ENCODE measurements around the gene TPRG1. TPM values are rescaled to one million over a fixed set of nuclear protein-coding genes. Genes with fewer than 3 reads are reported as not detected.

The TPRG1 gene
- total and polyA plus RNA-seq, 4 donors, result 0.52 to 5.1 (median 1.0) TPM

DNA sequence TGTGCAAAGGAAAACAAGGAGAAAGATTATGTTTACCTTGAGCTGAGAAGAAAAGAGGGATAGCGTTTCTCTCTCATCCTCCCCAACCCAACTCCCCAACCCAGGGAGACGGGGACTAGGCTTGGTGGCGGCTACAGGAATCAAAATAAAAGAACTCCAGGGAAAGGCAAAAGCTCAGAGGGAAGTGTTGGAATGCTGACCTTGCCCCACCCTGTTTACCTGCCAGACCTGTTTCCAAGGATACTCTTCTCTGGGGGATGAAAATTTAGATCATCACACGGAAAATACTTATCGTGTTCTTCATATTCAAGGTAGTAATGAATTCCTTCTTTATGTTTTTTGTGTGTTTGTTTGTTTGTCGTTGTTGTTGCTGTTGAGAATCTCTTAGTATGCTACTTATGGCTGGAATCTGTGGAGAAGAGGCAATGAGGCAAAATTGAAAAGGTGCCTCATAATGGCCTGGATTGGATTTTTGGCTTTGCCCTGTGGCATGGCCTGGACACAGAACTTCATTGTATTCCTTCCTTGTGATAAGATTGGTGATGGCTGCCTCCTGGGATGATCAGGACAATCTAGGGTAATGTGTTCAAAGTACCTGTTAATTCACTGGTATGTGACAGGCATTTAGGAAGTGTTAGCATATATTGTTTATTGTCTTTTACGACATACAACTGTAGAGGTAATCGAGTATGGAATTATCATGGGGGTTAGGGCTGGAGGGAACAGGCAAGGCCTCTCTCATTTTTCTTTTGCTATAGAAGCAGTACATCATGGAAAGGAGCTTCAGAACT, 11.1 kb upstream of the TPRG1 start:
- H3K4me1 ChIP-seq (ENCODE audit: control insufficient read depth, insufficient read depth, low read length), result no peaks in the 10 kb centered on the region
- 93% methylated on average over 4 of the region's 8 CpGs for WGBS (ENCODE audit: insufficient coverage)

DNA sequence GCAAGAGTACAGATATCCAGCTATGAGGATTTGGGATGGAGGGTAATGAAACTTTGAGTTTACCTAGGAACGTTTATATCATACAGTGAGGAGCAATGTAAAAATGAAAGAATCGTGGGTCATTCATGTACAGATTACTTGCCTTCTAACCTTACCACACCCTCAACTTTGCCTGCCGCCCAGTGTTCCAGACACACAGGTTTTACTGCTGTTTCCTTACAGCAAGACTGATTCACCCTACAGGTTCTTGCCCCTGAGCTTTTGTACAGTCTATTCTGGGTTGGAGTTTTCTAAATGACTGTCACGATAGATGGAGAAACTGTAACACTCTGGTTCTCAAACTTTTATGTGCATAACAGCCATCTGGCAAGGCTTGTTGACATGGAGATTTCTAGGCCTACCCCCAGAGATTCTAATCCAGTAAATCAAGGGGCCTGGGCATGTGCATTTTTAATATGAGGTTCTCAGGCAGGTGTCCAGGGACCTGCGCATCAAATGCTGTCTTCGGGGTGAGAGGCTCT, 6.6 kb upstream of the TPRG1 start:
- Histone ChIP-seq H3K4me1 (ENCODE audit: control insufficient read depth, insufficient read depth, low read length) (no peaks in the 10 kb centered on the region), H3K36me3 (ENCODE audit: control insufficient read depth, insufficient read depth, low read length) (no peaks in the 10 kb centered on the region), H3K9me3 (ENCODE audit: control insufficient read depth, insufficient read depth, low read length) (no peaks in the 10 kb centered on the region), H3K27ac (ENCODE audit: low read depth, low read length) (no peak overlapping the region), H3K27me3 (ENCODE audit: control insufficient read depth, insufficient read depth, low read length) (no peaks in the 10 kb centered on the region), H3K4me3 (ENCODE audit: low read depth, low read length) (no peak overlapping the region)
- no peak for DNase-seq (ENCODE audit: low read depth in 4 of 6, low spot score in 6 of 6)
- 96% methylated on average over 2 of the region's 6 CpGs for WGBS (ENCODE audit: insufficient coverage)

More for the DNA sequence above, 11.1 kb upstream of the TPRG1 start:
- no peaks in the 10 kb centered on the region for H3K9me3 ChIP-seq (ENCODE audit: control insufficient read depth, insufficient read depth, low read length)
- H3K4me3 ChIP-seq (ENCODE audit: low read depth, low read length), result no peak overlapping the region
- no peak for DNase-seq (ENCODE audit: low read depth in 4 of 6, low spot score in 6 of 6)
- H3K36me3 ChIP-seq (ENCODE audit: control insufficient read depth, insufficient read depth, low read length), result no peaks in the 10 kb centered on the region
- H3K27me3 ChIP-seq (ENCODE audit: control insufficient read depth, insufficient read depth, low read length), result no peaks in the 10 kb centered on the region
- no peak overlapping the region for H3K27ac ChIP-seq (ENCODE audit: low read depth, low read length)

DNA sequence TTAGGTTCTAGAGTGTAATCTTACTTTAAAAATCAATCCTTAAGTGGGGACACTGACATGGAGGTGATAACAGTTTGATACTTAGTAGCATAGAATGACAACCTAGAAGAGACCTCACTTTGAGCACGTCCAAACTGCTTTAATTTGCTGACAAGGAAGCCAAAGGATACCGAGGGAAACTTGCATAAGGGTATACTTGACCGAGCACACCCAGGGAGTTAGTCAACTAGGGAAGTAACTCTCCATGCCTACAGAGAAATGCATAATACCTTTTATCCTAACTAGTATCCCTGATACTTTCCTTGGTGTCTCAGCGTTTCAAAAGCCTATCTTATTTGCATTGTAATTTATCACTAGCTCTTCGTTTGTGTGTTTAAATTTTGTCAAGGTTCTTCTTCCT, 5.5 kb upstream of the TPRG1 start:
- Histone ChIP-seq H3K27ac (ENCODE audit: low read depth, low read length) (no peak overlapping the region), H3K27me3 (ENCODE audit: control insufficient read depth, insufficient read depth, low read length) (no peaks in the 10 kb centered on the region), H3K9me3 (ENCODE audit: control insufficient read depth, insufficient read depth, low read length) (no peaks in the 10 kb centered on the region), H3K4me3 (ENCODE audit: low read depth, low read length) (no peak overlapping the region), H3K36me3 (ENCODE audit: control insufficient read depth, insufficient read depth, low read length) (no peaks in the 10 kb centered on the region), H3K4me1 (ENCODE audit: control insufficient read depth, insufficient read depth, low read length) (no peaks in the 10 kb centered on the region)
- DNase-seq (ENCODE audit: low read depth in 4 of 6, low spot score in 6 of 6), result no peak
- 69% methylated on average over 2 of the region's 5 CpGs for WGBS (ENCODE audit: insufficient coverage)

DNA sequence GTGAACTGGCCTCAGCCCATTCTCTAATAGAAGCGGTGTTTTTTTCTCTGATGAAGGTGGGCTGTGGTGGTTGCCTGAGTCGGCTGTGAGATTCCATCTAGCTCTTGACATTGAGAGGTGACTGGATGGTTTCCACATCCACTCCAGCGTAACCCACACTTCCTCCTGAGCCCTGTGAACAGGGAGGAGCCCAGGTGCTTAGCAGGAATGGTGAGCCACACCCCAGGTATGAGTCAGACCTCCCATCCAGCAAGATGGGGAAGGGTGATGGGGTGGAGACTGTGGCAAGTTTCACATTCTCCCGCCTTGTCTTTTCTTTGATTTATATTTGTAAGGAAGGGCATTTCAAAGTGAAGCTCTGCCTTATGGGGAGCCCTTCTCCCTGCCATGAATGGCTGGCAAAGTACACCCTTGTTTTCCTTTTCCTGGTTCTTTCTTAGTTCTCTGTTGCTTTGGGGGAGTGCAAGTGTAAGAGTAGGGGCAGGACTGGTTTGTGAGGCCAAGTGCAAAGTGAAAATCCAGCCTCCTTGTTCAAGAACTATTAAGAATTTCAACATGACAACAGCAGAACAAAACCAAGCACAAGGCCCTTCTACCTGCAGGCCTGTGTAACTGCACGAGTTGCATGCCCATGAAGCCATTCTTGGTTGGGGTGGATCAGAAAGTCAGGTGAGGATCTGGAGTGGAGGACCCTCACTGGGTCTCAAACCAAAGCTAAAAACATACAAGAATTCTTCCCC, 4.6 kb upstream of the TPRG1 start:
- Histone ChIP-seq H3K9me3 (ENCODE audit: control insufficient read depth, insufficient read depth, low read length) (no peaks in the 10 kb centered on the region), H3K36me3 (ENCODE audit: control insufficient read depth, insufficient read depth, low read length) (no peaks in the 10 kb centered on the region), H3K27ac (ENCODE audit: low read depth, low read length) (no peak overlapping the region), H3K4me1 (ENCODE audit: control insufficient read depth, insufficient read depth, low read length) (no peaks in the 10 kb centered on the region), H3K4me3 (ENCODE audit: low read depth, low read length) (no peak overlapping the region), H3K27me3 (ENCODE audit: control insufficient read depth, insufficient read depth, low read length) (no peaks in the 10 kb centered on the region)
- DNase-seq (ENCODE audit: low read depth in 4 of 6, low spot score in 6 of 6), result no peak
- no CpG with 5 or more reads among the region's 5 CpGs for WGBS (ENCODE audit: insufficient coverage)

DNA sequence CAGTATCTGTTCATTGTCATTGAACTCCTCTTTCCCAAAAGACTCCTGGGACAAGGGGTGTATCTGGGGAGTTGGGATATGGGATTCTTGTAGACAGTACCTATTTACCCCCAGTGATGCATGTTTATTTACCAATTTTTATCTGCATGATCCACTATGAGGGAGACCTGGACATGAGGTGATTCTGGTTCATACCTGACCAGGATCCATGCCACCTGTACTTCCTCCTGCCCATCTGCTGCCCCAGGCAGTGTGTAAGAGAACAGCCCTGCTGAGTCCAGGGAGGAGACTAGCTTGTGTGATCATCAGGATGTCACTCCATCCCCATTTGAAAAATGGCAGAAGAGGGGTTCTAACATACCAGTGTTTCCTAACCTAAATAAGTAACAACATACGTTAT, 3.1 kb upstream of the TPRG1 start:
- WGBS (ENCODE audit: insufficient coverage), result no CpG with 5 or more reads among the region's 1 CpG
- Histone ChIP-seq H3K27me3 (ENCODE audit: control insufficient read depth, insufficient read depth, low read length) (no peaks in the 10 kb centered on the region), H3K9me3 (ENCODE audit: control insufficient read depth, insufficient read depth, low read length) (no peaks in the 10 kb centered on the region), H3K4me3 (ENCODE audit: low read depth, low read length) (no peak overlapping the region), H3K36me3 (ENCODE audit: control insufficient read depth, insufficient read depth, low read length) (no peaks in the 10 kb centered on the region), H3K4me1 (ENCODE audit: control insufficient read depth, insufficient read depth, low read length) (no peaks in the 10 kb centered on the region), H3K27ac (ENCODE audit: low read depth, low read length) (no peak overlapping the region)
- no peak for DNase-seq (ENCODE audit: low read depth in 4 of 6, low spot score in 6 of 6)

DNA sequence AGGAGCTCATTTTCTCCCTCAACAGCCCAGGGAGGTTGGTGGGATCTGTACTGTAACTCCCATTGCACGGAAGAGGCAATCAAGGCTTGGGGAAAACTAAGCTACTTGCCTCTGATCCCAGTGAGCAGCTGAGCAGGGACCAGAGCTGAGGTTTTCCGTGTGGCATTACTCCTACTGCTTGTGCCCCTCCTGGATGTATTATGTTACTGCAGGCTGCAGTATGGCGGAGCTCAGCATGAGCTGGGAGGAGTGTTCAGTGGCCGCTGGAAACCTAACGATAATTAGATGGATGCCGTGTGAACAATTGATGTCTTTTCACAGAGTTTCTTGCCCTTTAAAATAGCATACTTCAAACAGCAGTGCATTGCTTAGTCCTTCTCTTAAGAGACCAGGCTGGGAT, 2.0 kb upstream of the TPRG1 start:
- no peak for DNase-seq (ENCODE audit: low read depth in 4 of 6, low spot score in 6 of 6)
- H3K27me3 ChIP-seq (ENCODE audit: control insufficient read depth, insufficient read depth, low read length), result no peaks in the 10 kb centered on the region
- no peaks in the 10 kb centered on the region for H3K4me1 ChIP-seq (ENCODE audit: control insufficient read depth, insufficient read depth, low read length)
- 56% methylated on average over 6 of the region's 6 CpGs for WGBS (ENCODE audit: insufficient coverage)
- no peaks in the 10 kb centered on the region for H3K36me3 ChIP-seq (ENCODE audit: control insufficient read depth, insufficient read depth, low read length)
- no peak overlapping the region for H3K4me3 ChIP-seq (ENCODE audit: low read depth, low read length)
- H3K9me3 ChIP-seq (ENCODE audit: control insufficient read depth, insufficient read depth, low read length), result no peaks in the 10 kb centered on the region
- no peak overlapping the region for H3K27ac ChIP-seq (ENCODE audit: low read depth, low read length)

DNA sequence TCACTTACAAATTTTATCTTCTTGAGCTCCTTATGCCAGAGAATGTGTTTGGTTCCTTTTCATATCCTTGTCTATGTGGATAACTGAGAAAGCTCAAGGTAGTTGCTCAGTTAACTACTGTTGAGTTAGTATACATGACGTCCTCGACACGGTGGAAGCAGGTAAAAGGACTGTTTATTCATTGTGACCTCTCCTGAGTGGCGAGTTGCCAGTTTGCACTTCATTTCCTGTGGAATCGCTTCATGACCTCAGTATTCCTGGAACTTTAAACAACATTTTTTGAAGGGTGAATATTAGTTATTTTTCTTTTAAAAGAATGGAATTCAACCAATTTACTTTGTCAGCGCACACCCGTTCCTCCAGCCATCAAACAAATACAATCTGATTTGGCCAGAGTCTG, 1.2 kb upstream of the TPRG1 start:
- Histone ChIP-seq H3K9me3 (ENCODE audit: control insufficient read depth, insufficient read depth, low read length) (no peaks in the 10 kb centered on the region), H3K36me3 (ENCODE audit: control insufficient read depth, insufficient read depth, low read length) (no peaks in the 10 kb centered on the region), H3K4me1 (ENCODE audit: control insufficient read depth, insufficient read depth, low read length) (no peaks in the 10 kb centered on the region), H3K27me3 (ENCODE audit: control insufficient read depth, insufficient read depth, low read length) (no peaks in the 10 kb centered on the region), H3K27ac (ENCODE audit: low read depth, low read length) (no peak overlapping the region), H3K4me3 (ENCODE audit: low read depth, low read length) (no peak overlapping the region)
- DNase-seq (ENCODE audit: low read depth in 4 of 6, low spot score in 6 of 6), result no peak
- WGBS (ENCODE audit: insufficient coverage), result no CpG with 5 or more reads among the region's 7 CpGs

DNA sequence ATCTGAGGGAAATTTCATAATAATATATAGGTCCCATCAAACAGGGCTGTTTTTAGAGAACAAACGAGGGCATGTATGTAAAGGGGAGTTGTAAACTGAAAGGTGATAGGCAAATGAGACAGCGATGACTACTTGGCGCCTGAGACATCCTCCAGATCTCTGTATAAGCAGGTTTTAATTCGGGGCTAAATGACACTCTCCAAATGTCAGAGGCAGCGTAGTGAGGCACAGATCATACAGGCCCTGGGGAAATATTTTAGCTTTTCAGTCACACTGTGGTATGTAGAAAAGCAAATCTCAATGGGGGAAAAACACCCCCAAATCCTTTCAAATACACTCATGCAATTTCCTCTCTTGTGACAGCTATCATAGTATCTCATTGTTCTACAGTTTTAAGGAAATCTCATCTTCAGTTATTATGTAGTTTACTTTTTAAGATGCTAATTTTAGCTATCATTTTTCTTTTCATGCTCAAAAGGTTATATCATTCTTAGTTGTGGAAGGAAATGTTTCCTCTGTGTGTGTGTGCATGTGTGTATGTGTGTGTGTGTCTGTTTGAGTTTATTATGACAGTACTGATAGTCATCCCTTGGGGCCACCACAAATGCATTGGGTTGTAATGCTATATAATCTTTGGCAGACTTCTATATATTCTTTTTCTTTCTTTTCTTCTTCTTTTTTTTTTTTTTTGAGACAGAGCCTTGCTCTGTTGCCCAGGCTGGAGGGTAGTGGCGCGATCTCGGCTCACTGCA, 1.1 kb downstream of the TPRG1 start:
- WGBS (ENCODE audit: insufficient coverage), result 82% methylated on average over 4 of the region's 8 CpGs
- no peaks in the 10 kb centered on the region for H3K9me3 ChIP-seq (ENCODE audit: control insufficient read depth, insufficient read depth, low read length)
- no peak for DNase-seq (ENCODE audit: low read depth in 4 of 6, low spot score in 6 of 6)

DNA sequence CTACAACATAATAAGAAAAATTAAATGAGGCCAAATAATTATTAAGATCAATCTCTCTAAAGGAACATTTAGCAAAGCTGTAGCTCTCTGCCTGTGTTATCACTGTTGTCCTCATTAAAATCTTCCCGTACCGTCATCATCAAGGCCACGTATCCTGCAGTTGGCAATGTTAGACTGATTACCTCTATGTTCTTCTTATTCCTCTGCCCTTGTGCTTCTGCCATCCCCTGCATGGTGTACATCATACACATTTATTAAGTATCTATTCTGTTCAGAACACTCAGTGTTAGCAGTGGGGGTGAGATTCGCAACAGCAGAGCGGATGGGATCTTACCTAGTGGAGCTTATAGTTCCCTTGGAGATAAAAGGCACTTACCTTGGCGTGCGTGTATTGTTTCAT, 12.8 kb downstream of the TPRG1 start:
- Histone ChIP-seq H3K4me3 (ENCODE audit: low read depth, low read length) (no peak overlapping the region), H3K36me3 (ENCODE audit: control insufficient read depth, insufficient read depth, low read length) (no peaks in the 10 kb centered on the region), H3K27ac (ENCODE audit: low read depth, low read length) (no peak overlapping the region), H3K4me1 (ENCODE audit: control insufficient read depth, insufficient read depth, low read length) (no peaks in the 10 kb centered on the region), H3K9me3 (ENCODE audit: control insufficient read depth, insufficient read depth, low read length) (peaks cover 2% of the 10 kb centered on the region), H3K27me3 (ENCODE audit: control insufficient read depth, insufficient read depth, low read length) (no peaks in the 10 kb centered on the region)
- DNase-seq (ENCODE audit: low read depth in 4 of 6, low spot score in 6 of 6), result no peak
- 92% methylated on average over 6 of the region's 7 CpGs for WGBS (ENCODE audit: insufficient coverage)

More for the DNA sequence above, 1.1 kb downstream of the TPRG1 start:
- H3K36me3 ChIP-seq (ENCODE audit: control insufficient read depth, insufficient read depth, low read length), result no peaks in the 10 kb centered on the region
- no peak overlapping the region for H3K4me3 ChIP-seq (ENCODE audit: low read depth, low read length)
- no peaks in the 10 kb centered on the region for H3K27me3 ChIP-seq (ENCODE audit: control insufficient read depth, insufficient read depth, low read length)
- H3K4me1 ChIP-seq (ENCODE audit: control insufficient read depth, insufficient read depth, low read length), result no peaks in the 10 kb centered on the region
- H3K27ac ChIP-seq (ENCODE audit: low read depth, low read length), result no peak overlapping the region
